Measurements from ENCODE around the gene RRAS. TPM values are rescaled to one million over a fixed set of nuclear protein-coding genes. Genes with fewer than 3 reads are reported as not detected.

Gene RRAS
- total and polyA plus RNA-seq, 8 donors = 21.4 to 131 (median 30.7) TPM

GRCh38 chr19:49616945-49617344 is 23.0 kb downstream of the RRAS start:
- TF ChIP-seq, protein P1, sequence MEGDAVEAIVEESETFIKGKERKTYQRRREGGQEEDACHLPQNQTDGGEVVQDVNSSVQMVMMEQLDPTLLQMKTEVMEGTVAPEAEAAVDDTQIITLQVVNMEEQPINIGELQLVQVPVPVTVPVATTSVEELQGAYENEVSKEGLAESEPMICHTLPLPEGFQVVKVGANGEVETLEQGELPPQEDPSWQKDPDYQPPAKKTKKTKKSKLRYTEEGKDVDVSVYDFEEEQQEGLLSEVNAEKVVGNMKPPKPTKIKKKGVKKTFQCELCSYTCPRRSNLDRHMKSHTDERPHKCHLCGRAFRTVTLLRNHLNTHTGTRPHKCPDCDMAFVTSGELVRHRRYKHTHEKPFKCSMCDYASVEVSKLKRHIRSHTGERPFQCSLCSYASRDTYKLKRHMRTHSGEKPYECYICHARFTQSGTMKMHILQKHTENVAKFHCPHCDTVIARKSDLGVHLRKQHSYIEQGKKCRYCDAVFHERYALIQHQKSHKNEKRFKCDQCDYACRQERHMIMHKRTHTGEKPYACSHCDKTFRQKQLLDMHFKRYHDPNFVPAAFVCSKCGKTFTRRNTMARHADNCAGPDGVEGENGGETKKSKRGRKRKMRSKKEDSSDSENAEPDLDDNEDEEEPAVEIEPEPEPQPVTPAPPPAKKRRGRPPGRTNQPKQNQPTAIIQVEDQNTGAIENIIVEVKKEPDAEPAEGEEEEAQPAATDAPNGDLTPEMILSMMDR (IDR thresholded peaks at IDR 0.05) = no peak
- intact Hi-C loops (cut with DNase I) = no loop called here
- ATAC-seq (no peak), DNase-seq (no peak)
- Histone ChIP-seq H3K36me3 (peaks cover 0 to 75% of the 10 kb centered on the region in 2 donors), H3K27ac (no peak overlapping the region), H3K4me1 (peaks cover 0 to 27% of the 10 kb centered on the region in 2 donors), H3K9me3 (no peaks in the 10 kb centered on the region), H3K4me3 (no peak overlapping the region), H3K27me3 (no peaks in the 10 kb centered on the region)

- Histone ChIP-seq H3K9me3 (no peaks in the 10 kb centered on the region), H3K36me3 (peaks cover 0 to 71% of the 10 kb centered on the region in 2 donors)
- intact Hi-C loops (cut with DNase I) = no loop called here
Measured at GRCh38 chr19:49616532-49616931, 23.4 kb downstream of the RRAS start.

GRCh38 chr19:49615861-49616260 is 24.1 kb downstream of the RRAS start:
- no peak overlapping the region for H3K27ac ChIP-seq

More at GRCh38 chr19:49616532-49616931, 23.4 kb downstream of the RRAS start:
- Histone ChIP-seq H3K27ac (no peak overlapping the region), H3K4me3 (no peak overlapping the region), H3K4me1 (peaks cover 0 to 29% of the 10 kb centered on the region in 2 donors), H3K27me3 (no peaks in the 10 kb centered on the region)
- no peak for DNase-seq
- TF ChIP-seq, protein P1 (IDR thresholded peaks at IDR 0.05) = no peak
- no peak for ATAC-seq

GRCh38 chr19:49614096-49614833 is 25.7 kb downstream of the RRAS start:
- Histone ChIP-seq H3K4me1 (peaks cover 0 to 34% of the 10 kb centered on the region in 2 donors), H3K36me3 (peaks cover 0 to 73% of the 10 kb centered on the region in 2 donors), H3K27me3 (no peaks in the 10 kb centered on the region), H3K27ac (peak overlapping the region in 1 of 2 donors; percentile 41), H3K4me3 (no peak overlapping the region), H3K9me3 (no peaks in the 10 kb centered on the region)
- peak in 1 of 4 donors; percentile 71 for DNase-seq
- intact Hi-C loops (cut with DNase I) = no loop called here
- TF ChIP-seq, protein P1 (IDR thresholded peaks at IDR 0.05) = no peak
- ATAC-seq = peak; percentile 17

More at GRCh38 chr19:49615861-49616260, 24.1 kb downstream of the RRAS start:
- H3K4me3 ChIP-seq = no peak overlapping the region
- DNase-seq (peak in 1 of 4 donors; percentile 67), ATAC-seq (no peak)
- intact Hi-C loops (cut with DNase I) = no loop called here
- TF ChIP-seq, protein P1 (IDR thresholded peaks at IDR 0.05) = no peak
- H3K4me1 ChIP-seq = peaks cover 0 to 34% of the 10 kb centered on the region in 2 donors
- no peaks in the 10 kb centered on the region for H3K9me3 ChIP-seq
- no peaks in the 10 kb centered on the region for H3K27me3 ChIP-seq
- peaks cover 0 to 72% of the 10 kb centered on the region in 2 donors for H3K36me3 ChIP-seq

DNA sequence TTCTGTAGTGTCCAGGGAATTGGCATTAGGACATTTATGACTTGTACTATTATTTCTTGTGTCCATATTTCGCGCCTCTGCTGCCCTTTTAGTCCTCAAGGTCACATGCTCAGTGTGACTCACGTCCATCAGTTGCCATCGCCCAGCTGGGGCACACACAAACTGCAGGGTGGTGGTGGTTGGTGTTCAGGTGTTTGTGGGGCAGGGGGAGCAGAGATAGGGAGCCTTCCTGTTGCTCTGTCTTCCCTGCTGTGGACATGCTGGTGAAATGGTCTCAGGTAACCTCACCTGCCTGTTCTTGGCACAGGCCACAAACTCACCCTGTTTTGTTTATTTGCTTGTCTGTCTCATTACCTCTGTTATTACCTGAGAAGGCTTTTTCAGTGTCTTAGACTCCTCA is 26.6 kb downstream of the RRAS start:
- intact Hi-C loops (cut with DNase I) = no loop called here
- Histone ChIP-seq H3K27ac (peak overlapping the region in 1 of 2 donors; percentile 41), H3K9me3 (no peaks in the 10 kb centered on the region), H3K4me3 (no peak overlapping the region), H3K36me3 (peaks cover 0 to 73% of the 10 kb centered on the region in 2 donors), H3K4me1 (peaks cover 0 to 34% of the 10 kb centered on the region in 2 donors), H3K27me3 (no peaks in the 10 kb centered on the region)
- TF ChIP-seq, protein P1 (IDR thresholded peaks at IDR 0.05) = no peak
- no peak for ATAC-seq
- DNase-seq = no peak

All from left lung (tissue), 10 donors.